ENCODE data around the gene DMC1.

- TF ChIP-seq RAD21 (IDR thresholded peaks at IDR 0.05; ENCODE audit: low read depth), result no peak
- TF ChIP-seq, protein P1, sequence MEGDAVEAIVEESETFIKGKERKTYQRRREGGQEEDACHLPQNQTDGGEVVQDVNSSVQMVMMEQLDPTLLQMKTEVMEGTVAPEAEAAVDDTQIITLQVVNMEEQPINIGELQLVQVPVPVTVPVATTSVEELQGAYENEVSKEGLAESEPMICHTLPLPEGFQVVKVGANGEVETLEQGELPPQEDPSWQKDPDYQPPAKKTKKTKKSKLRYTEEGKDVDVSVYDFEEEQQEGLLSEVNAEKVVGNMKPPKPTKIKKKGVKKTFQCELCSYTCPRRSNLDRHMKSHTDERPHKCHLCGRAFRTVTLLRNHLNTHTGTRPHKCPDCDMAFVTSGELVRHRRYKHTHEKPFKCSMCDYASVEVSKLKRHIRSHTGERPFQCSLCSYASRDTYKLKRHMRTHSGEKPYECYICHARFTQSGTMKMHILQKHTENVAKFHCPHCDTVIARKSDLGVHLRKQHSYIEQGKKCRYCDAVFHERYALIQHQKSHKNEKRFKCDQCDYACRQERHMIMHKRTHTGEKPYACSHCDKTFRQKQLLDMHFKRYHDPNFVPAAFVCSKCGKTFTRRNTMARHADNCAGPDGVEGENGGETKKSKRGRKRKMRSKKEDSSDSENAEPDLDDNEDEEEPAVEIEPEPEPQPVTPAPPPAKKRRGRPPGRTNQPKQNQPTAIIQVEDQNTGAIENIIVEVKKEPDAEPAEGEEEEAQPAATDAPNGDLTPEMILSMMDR (IDR thresholded peaks at IDR 0.05 in 2 of 3, conservative IDR thresholded peaks at IDR 0.05 in 1 of 3; ENCODE audit: borderline replicate concordance in 1 of 3, insufficient read depth in 1 of 3, low read depth in 2 of 3, low read length in 2 of 3), result no peak
- no peak for TF ChIP-seq POLR2AphosphoS5 (IDR thresholded peaks at IDR 0.05; ENCODE audit: low read depth, low read length)
- TF ChIP-seq POLR2A (IDR thresholded peaks at IDR 0.05; ENCODE audit: borderline replicate concordance, extremely low read depth, insufficient read depth, insufficient read length), result no peak
- TF ChIP-seq EZH2 (IDR thresholded peaks at IDR 0.05), result no peak
- TF ChIP-seq YY1 (IDR thresholded peaks at IDR 0.05; ENCODE audit: extremely low read depth, insufficient replicate concordance, low read depth, low read length), result no peak
Measured at GRCh38 chr22:38540701-38541100, 29.3 kb downstream of the DMC1 start.

Data from HCT116 (cell line).